GM12878 (cell line): Measurements from ENCODE around the gene MRNIP. TPM values are rescaled to one million over a fixed set of nuclear protein-coding genes. Genes with fewer than 3 reads are reported as not detected.
A peak's percentile ranks its signal among the peaks of the same experiment; 100 is the strongest.

Experiments
- BHLHE40 ChIP-seq, 2 experiments: fragments of 450-650 bp in 1 of 2; IDR thresholded peaks; 2 replicates each; pipeline ENCODE4 v1.6.1; 2011 to 2017; ENCODE audit warnings: low read depth in 2 of 2, borderline replicate concordance in 1 of 2, improper control_type of control experiment in 1 of 2, low read length in 1 of 2, mild to moderate bottlenecking in 1 of 2
- EGR1 ChIP-seq, 2 experiments: IDR thresholded peaks; 1 replicate in 1 of 2; 2 replicates in 1 of 2; pipeline ENCODE4 v1.6.1; 2011 to 2012; ENCODE audit warnings: low read depth in 2 of 2, low read length in 2 of 2, borderline replicate concordance in 1 of 2, mild to moderate bottlenecking in 1 of 2, moderate library complexity in 1 of 2
- FOXM1 ChIP-seq: IDR thresholded peaks from 2 replicates; pipeline ENCODE4 v1.6.1; 2012; ENCODE audit warnings: low read depth, mild to moderate bottlenecking, inconsistent platforms, low read length, moderate library complexity
- IKZF1 ChIP-seq: fragments of 450-650 bp; conservative IDR thresholded peaks from 2 replicates; pipeline ENCODE4 v1.6.1; 2017; ENCODE audit warnings: antibody characterized with exemption, mild to moderate bottlenecking
- LARP7 ChIP-seq: fragments of 450-650 bp; IDR thresholded peaks from 2 replicates; pipeline ENCODE4 v1.6.1; 2017; ENCODE audit warnings: mild to moderate bottlenecking
- NBN ChIP-seq: fragments of 450-650 bp; IDR thresholded peaks from 2 replicates; pipeline ENCODE4 v1.6.1; 2016
- NR2F1 ChIP-seq: fragments of 450-650 bp; conservative IDR thresholded peaks from 2 replicates; pipeline ENCODE4 v1.6.1; 2017; ENCODE audit warnings: mild to moderate bottlenecking
- POLR2AphosphoS2 ChIP-seq: IDR thresholded peaks from 2 replicates; pipeline ENCODE4 v1.6.1; 2011; ENCODE audit warnings: low read depth, mild to moderate bottlenecking, low read length, improper control_type of control experiment, moderate library complexity
- POU2F2 ChIP-seq: IDR thresholded peaks from 3 replicates; pipeline ENCODE4 v1.6.1; 2011; ENCODE audit warnings: low read depth, mild to moderate bottlenecking, low read length, borderline replicate concordance
- RAD21 ChIP-seq: IDR thresholded peaks from 2 replicates; pipeline ENCODE4 v1.6.1; 2011; ENCODE audit warnings: mild to moderate bottlenecking, low read depth, low read length, moderate library complexity; ENCODE audit not compliant: insufficient read depth
- SIN3A ChIP-seq: IDR thresholded peaks from 2 replicates; pipeline ENCODE4 v1.6.1; 2012; ENCODE audit warnings: low read depth, low read length, improper control_type of control experiment
- SMC3 ChIP-seq: IDR thresholded peaks from 2 replicates; pipeline ENCODE4 v1.6.1; 2011; ENCODE audit warnings: low read length, improper control_type of control experiment, borderline replicate concordance
- SREBF1 ChIP-seq: IDR thresholded peaks from 2 replicates; pipeline ENCODE4 v1.6.1; 2012; ENCODE audit warnings: mild to moderate bottlenecking, low read length
- TCF12 ChIP-seq: IDR thresholded peaks from 2 replicates; pipeline ENCODE4 v1.6.1; 2011; ENCODE audit warnings: low read depth, mild to moderate bottlenecking, low read length
- TCF3 ChIP-seq: IDR thresholded peaks from 2 replicates; pipeline ENCODE4 v1.6.1; 2012; ENCODE audit warnings: low read depth, mild to moderate bottlenecking, low read length, borderline replicate concordance; ENCODE audit not compliant: insufficient read depth
- polyA plus RNA-seq, 11 experiments: library from polyadenylated mRNA; depleted of rRNA in 4 of 11; unstranded in 6 of 11; stranded (reverse) in 5 of 11; fragments of >200 nt; fragmentation: Nextera tagmentation in 4 of 11; fragmentation: Illumina TruSeq in 1 of 11; extraction: Ambion mirVana in 4 of 11; extraction: Trizol in 1 of 11; gene quantifications; 1 replicate in 1 of 11; 2 replicates in 10 of 11; pipeline versions ENCODE4 v1.2.1 to v1.2.3, GENCODE V29; 2011 to 2016; ENCODE audit warnings: inconsistent platforms in 2 of 11, missing spikeins in 2 of 11, low read depth in 1 of 11
- total RNA-seq, 4 experiments: library from RNA; depleted of rRNA in 3 of 4; stranded (reverse); fragments of >200 nt in 3 of 4; fragmentation: Illumina TruSeq in 1 of 4; extraction: Trizol in 1 of 4; gene quantifications; 2 replicates each; pipeline versions ENCODE4 v1.2.1 to v1.2.3, GENCODE V29; 2013 to 2021
- TF ChIP-seq, protein P1 (sequence below): IDR thresholded peaks from 2 replicates; pipeline ENCODE4 v1.6.1; 2012; ENCODE audit warnings: low read depth, low read length, improper control_type of control experiment
- TF ChIP-seq, protein P2 (sequence below): fragments of 450-650 bp; IDR thresholded peaks from 2 replicates; pipeline ENCODE4 v1.6.1; 2016; ENCODE audit warnings: mild to moderate bottlenecking
- TF ChIP-seq, protein P3 (sequence below): fragments of 450-650 bp; IDR thresholded peaks from 2 replicates; pipeline ENCODE4 v1.6.1; 2017; ENCODE audit warnings: mild to moderate bottlenecking, moderate library complexity
- TF ChIP-seq, protein P4 (sequence below): fragments of 450-650 bp; IDR thresholded peaks from 2 replicates; pipeline ENCODE4 v1.6.1; 2018; ENCODE audit warnings: borderline replicate concordance, mild to moderate bottlenecking; ENCODE audit not compliant: partially characterized antibody

The MRNIP gene
- total and polyA plus RNA-seq, 10 of the 15 experiments (the other 5 are each of a cell fraction or from before 2014, with no cell fraction given), result 2.4 to 30.4 (median 13.1) TPM

DNA sequence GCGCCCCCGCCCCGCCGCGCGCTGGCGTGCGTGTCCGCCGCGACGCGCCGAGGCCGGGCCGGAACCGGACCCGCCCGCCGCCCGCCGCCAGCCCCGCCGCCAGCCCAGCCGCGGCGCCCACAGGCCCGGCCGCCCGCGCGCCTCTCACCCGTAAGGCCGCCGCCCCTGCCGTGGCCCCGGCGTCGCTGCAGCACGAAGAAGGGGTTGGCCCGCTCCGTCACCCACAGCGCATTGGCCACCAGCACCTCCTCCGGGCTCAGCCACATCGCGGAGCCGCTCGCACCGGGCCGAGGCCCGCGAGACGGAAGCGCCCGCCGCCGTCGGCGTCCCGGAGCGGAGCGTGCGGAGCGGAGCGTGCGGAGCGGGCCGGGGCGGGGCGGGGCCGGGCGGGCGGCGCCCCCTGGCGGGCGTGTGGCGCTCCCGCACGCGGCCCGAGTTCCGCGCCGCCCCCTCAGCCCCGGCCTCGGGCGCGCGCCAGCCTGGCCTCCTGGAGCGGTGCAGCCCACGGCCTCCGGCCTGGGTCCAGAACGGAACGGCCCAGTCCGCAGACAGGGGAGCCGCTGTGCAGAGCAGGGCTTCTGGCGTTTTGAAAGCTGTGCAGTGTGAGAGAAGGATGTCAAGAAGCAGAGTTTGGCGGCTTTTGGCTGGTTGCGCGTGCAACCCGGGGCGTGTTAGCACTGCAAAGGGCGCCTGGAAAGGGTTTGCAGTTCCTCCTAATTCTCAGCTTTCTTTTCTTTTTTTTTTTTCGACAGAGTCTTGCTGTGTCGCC lies 49.1 kb upstream of the MRNIP start, which contains the start of gene TBC1D9B (continued):
- TF ChIP-seq EGR1 (IDR thresholded peaks at IDR 0.05; ENCODE audit: borderline replicate concordance in 1 of 2, low read depth in 2 of 2, low read length in 2 of 2) (peak; percentile 25 to 90), POLR2AphosphoS2 (no peak), FOXM1 (no peak), LARP7 (peak; percentile 78; the same call in 1 of the 2 replicates), TCF12 (0 out of 2 replicates have a peak, but pooled peaks have one; percentile 24), IKZF1 (peak; percentile 55), NBN (no peak), POU2F2 (0 out of 3 replicates have a peak, but pooled peaks have one; percentile 20), RAD21 (0 out of 2 replicates have a peak, but pooled peaks have one; percentile 13), SIN3A (peak; percentile 73), NR2F1 (no peak), SMC3 (peak; percentile 18; the same call in 1 of the 2 replicates), SREBF1 (no peak), TCF3 (0 out of 2 replicates have a peak, but pooled peaks have one; percentile 38), BHLHE40 (IDR thresholded peaks at IDR 0.05; ENCODE audit: borderline replicate concordance in 1 of 2, low read depth in 2 of 2, low read length in 1 of 2) (peak in 1 of 2 experiments; percentile 82; a peak in 2 of 4 replicates)
- TF ChIP-seq, protein P1, sequence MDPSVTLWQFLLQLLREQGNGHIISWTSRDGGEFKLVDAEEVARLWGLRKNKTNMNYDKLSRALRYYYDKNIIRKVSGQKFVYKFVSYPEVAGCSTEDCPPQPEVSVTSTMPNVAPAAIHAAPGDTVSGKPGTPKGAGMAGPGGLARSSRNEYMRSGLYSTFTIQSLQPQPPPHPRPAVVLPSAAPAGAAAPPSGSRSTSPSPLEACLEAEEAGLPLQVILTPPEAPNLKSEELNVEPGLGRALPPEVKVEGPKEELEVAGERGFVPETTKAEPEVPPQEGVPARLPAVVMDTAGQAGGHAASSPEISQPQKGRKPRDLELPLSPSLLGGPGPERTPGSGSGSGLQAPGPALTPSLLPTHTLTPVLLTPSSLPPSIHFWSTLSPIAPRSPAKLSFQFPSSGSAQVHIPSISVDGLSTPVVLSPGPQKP, result 0 out of 2 replicates have a peak, but pooled peaks have one; percentile 50
- TF ChIP-seq, protein P2, sequence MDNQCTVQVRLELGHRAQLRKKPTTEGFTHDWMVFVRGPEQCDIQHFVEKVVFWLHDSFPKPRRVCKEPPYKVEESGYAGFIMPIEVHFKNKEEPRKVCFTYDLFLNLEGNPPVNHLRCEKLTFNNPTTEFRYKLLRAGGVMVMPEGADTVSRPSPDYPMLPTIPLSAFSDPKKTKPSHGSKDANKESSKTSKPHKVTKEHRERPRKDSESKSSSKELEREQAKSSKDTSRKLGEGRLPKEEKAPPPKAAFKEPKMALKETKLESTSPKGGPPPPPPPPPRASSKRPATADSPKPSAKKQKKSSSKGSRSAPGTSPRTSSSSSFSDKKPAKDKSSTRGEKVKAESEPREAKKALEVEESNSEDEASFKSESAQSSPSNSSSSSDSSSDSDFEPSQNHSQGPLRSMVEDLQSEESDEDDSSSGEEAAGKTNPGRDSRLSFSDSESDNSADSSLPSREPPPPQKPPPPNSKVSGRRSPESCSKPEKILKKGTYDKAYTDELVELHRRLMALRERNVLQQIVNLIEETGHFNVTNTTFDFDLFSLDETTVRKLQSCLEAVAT, result peak; percentile 80
- TF ChIP-seq, protein P3, sequence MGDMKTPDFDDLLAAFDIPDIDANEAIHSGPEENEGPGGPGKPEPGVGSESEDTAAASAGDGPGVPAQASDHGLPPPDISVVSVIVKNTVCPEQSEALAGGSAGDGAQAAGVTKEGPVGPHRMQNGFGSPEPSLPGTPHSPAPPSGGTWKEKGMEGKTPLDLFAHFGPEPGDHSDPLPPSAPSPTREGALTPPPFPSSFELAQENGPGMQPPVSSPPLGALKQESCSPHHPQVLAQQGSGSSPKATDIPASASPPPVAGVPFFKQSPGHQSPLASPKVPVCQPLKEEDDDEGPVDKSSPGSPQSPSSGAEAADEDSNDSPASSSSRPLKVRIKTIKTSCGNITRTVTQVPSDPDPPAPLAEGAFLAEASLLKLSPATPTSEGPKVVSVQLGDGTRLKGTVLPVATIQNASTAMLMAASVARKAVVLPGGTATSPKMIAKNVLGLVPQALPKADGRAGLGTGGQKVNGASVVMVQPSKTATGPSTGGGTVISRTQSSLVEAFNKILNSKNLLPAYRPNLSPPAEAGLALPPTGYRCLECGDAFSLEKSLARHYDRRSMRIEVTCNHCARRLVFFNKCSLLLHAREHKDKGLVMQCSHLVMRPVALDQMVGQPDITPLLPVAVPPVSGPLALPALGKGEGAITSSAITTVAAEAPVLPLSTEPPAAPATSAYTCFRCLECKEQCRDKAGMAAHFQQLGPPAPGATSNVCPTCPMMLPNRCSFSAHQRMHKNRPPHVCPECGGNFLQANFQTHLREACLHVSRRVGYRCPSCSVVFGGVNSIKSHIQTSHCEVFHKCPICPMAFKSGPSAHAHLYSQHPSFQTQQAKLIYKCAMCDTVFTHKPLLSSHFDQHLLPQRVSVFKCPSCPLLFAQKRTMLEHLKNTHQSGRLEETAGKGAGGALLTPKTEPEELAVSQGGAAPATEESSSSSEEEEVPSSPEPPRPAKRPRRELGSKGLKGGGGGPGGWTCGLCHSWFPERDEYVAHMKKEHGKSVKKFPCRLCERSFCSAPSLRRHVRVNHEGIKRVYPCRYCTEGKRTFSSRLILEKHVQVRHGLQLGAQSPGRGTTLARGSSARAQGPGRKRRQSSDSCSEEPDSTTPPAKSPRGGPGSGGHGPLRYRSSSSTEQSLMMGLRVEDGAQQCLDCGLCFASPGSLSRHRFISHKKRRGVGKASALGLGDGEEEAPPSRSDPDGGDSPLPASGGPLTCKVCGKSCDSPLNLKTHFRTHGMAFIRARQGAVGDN, result peak; percentile 62; the same call in 1 of the 2 replicates
- TF ChIP-seq, protein P4, sequence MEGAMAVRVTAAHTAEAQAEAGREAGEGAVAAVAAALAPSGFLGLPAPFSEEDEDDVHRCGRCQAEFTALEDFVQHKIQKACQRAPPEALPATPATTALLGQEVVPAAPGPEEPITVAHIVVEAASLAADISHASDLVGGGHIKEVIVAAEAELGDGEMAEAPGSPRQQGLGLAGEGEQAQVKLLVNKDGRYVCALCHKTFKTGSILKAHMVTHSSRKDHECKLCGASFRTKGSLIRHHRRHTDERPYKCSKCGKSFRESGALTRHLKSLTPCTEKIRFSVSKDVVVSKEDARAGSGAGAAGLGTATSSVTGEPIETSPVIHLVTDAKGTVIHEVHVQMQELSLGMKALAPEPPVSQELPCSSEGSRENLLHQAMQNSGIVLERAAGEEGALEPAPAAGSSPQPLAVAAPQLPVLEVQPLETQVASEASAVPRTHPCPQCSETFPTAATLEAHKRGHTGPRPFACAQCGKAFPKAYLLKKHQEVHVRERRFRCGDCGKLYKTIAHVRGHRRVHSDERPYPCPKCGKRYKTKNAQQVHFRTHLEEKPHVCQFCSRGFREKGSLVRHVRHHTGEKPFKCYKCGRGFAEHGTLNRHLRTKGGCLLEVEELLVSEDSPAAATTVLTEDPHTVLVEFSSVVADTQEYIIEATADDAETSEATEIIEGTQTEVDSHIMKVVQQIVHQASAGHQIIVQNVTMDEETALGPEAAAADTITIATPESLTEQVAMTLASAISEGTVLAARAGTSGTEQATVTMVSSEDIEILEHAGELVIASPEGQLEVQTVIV, result no peak
